ENCODE results near the gene VASP. TPM values are rescaled to one million over a fixed set of nuclear protein-coding genes. Genes with fewer than 3 reads are reported as not detected.
A peak's percentile ranks its signal among the peaks of the same experiment; 100 is the strongest.

VASP gene
- total and polyA plus RNA-seq, 2 of the 13 experiments (the other 11 are each of a cell fraction or from before 2014, with no cell fraction given), result 41.8 to 67.1 TPM

- no peak for TF ChIP-seq SCMH1 (CRISPR knock-in tag; IDR thresholded peaks at IDR 0.05; ENCODE audit: borderline replicate concordance)
- no peak for TF ChIP-seq PAX8 (CRISPR knock-in tag; IDR thresholded peaks at IDR 0.05; ENCODE audit: borderline replicate concordance)
- TF ChIP-seq ZFP82 (CRISPR knock-in tag; IDR thresholded peaks at IDR 0.05; ENCODE audit: borderline replicate concordance), result no peak; the same call in 1 of the 2 replicates
- TF ChIP-seq ZMAT3 (CRISPR knock-in tag; conservative IDR thresholded peaks at IDR 0.05), result no peak
- no peak for TF ChIP-seq MTF2 (CRISPR knock-in tag; IDR thresholded peaks at IDR 0.05; ENCODE audit: borderline replicate concordance)
- no peak for TF ChIP-seq DNMT3B (CRISPR knock-in tag; conservative IDR thresholded peaks at IDR 0.05)
- 0 out of 2 replicates have a peak, but pooled peaks have one; percentile 56 for TF ChIP-seq ZNF510 (CRISPR knock-in tag; IDR thresholded peaks at IDR 0.05; ENCODE audit: low read depth)
- TF ChIP-seq ZBTB33 (CRISPR knock-in tag; IDR thresholded peaks at IDR 0.05), result peak; percentile 44; the same call in 1 of the 2 replicates
- peak; percentile 97 for TF ChIP-seq IKZF5 (CRISPR knock-in tag; IDR thresholded peaks at IDR 0.05)
- TF ChIP-seq ZNF749 (CRISPR knock-in tag; IDR thresholded peaks at IDR 0.05; ENCODE audit: borderline replicate concordance), result no peak; the same call in 1 of the 2 replicates
- TF ChIP-seq ESRRA (CRISPR knock-in tag; IDR thresholded peaks at IDR 0.05; ENCODE audit: low read depth), result no peak
- TF ChIP-seq ZFP1 (CRISPR knock-in tag; IDR thresholded peaks at IDR 0.05), result peak; percentile 74; the same call in 1 of the 2 replicates
- TF ChIP-seq ZNF7 (CRISPR knock-in tag; IDR thresholded peaks at IDR 0.05), result no peak
- no peak for TF ChIP-seq ZFP41 (CRISPR knock-in tag; IDR thresholded peaks at IDR 0.05; ENCODE audit: borderline replicate concordance)
- peak; percentile 74 for TF ChIP-seq KDM3A (CRISPR knock-in tag; IDR thresholded peaks at IDR 0.05; ENCODE audit: low read depth)
- no peak for TF ChIP-seq DMAP1 (CRISPR knock-in tag; IDR thresholded peaks at IDR 0.05)
- TF ChIP-seq ZNF614 (CRISPR knock-in tag; IDR thresholded peaks at IDR 0.05; ENCODE audit: borderline replicate concordance), result peak; percentile 92
- no peak for TF ChIP-seq ZNF768 (CRISPR knock-in tag; IDR thresholded peaks at IDR 0.05)
- TF ChIP-seq RNF2 (conservative IDR thresholded peaks at IDR 0.05; ENCODE audit: low read depth), result no peak
- 0 out of 2 replicates have a peak, but pooled peaks have one; percentile 43 for TF ChIP-seq TBX3 (IDR thresholded peaks at IDR 0.05; ENCODE audit: borderline replicate concordance)
- no peak for TF ChIP-seq ZNF891 (CRISPR knock-in tag; IDR thresholded peaks at IDR 0.05)
- TF ChIP-seq IKZF4 (CRISPR knock-in tag; IDR thresholded peaks at IDR 0.05; ENCODE audit: borderline replicate concordance, low read depth, not compliant biosample characterization), result no peak
- no peak for TF ChIP-seq TRIM24 (CRISPR knock-in tag; IDR thresholded peaks at IDR 0.05)
- TF ChIP-seq ZNF441 (CRISPR knock-in tag; IDR thresholded peaks at IDR 0.05; ENCODE audit: borderline replicate concordance), result peak; percentile 26; the same call in 1 of the 2 replicates
- no peak for TF ChIP-seq IRF1 (CRISPR knock-in tag; IDR thresholded peaks at IDR 0.05; ENCODE audit: low read depth)
- no peak for TF ChIP-seq ZNF496 (CRISPR knock-in tag; IDR thresholded peaks at IDR 0.05; ENCODE audit: insufficient replicate concordance)
- no peak for TF ChIP-seq AKAP8 (CRISPR knock-in tag; IDR thresholded peaks at IDR 0.05)
- no peak for TF ChIP-seq FLYWCH1 (CRISPR knock-in tag; IDR thresholded peaks at IDR 0.05)
Measured at GRCh38 chr19:45478454-45479238, 28.6 kb upstream of the VASP start (continued).
